Measurements from ENCODE around the gene CCDC127. TPM values are rescaled to one million over a fixed set of nuclear protein-coding genes. Genes with fewer than 3 reads are reported as not detected.

Gene CCDC127
- total and polyA plus RNA-seq, 7 donors, result 4.1 to 11.2 (median 7.0) TPM

DNA sequence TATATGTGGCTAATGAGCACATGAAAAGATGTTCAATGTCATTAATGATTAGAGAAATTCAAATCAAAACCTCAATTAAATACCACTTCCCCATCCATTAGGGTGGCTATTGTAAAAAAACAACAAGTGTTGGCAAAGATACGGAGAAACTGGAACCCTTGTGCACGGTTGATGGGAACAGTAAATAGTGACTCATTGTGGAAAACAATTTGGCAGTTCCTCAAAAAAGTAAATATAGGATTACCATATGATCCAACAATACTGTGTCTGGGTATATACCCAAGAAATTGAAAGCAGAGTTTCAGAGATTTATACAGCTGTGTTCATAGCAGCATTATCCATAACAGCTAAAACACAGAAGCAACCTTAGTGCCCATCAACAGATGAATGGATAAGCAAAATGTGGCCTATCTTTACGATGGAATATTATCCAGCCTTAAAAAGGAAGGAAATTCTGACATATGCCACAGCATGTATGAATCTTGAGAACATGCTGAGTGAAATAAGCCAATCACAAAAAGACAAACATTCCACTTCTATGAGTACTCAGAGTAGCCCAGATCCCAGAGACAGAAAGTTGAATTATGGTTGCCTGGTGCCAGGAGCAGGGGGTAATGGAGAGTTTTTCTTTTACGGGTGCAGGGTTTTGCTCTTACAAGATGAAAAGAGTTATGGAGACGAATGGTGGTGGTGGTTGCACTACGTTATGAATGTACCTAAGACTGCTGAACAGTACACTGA is 68.0 kb downstream of the CCDC127 start:
- TF ChIP-seq, protein P1, sequence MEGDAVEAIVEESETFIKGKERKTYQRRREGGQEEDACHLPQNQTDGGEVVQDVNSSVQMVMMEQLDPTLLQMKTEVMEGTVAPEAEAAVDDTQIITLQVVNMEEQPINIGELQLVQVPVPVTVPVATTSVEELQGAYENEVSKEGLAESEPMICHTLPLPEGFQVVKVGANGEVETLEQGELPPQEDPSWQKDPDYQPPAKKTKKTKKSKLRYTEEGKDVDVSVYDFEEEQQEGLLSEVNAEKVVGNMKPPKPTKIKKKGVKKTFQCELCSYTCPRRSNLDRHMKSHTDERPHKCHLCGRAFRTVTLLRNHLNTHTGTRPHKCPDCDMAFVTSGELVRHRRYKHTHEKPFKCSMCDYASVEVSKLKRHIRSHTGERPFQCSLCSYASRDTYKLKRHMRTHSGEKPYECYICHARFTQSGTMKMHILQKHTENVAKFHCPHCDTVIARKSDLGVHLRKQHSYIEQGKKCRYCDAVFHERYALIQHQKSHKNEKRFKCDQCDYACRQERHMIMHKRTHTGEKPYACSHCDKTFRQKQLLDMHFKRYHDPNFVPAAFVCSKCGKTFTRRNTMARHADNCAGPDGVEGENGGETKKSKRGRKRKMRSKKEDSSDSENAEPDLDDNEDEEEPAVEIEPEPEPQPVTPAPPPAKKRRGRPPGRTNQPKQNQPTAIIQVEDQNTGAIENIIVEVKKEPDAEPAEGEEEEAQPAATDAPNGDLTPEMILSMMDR (IDR thresholded peaks at IDR 0.05), result no peak
- Histone ChIP-seq H3K27me3 (ENCODE audit: insufficient read depth in 3 of 3, low read length in 2 of 3) (no peaks in the 10 kb centered on the region), H3K27ac (no peak overlapping the region), H3K4me3 (no peak overlapping the region), H3K36me3 (ENCODE audit: insufficient read depth in 1 of 2, low read depth in 1 of 2) (no peaks in the 10 kb centered on the region), H3K9me3 (peaks cover 8% of the 10 kb centered on the region), H3K4me1 (no peaks in the 10 kb centered on the region)
- ATAC-seq (no peak), DNase-seq (no peak)
- intact Hi-C loops (cut with DNase I), result no loop called here
- 80 to 82% (median 81%) methylated on average over 6 of the region's 6 CpGs for WGBS, 3 donors

DNA sequence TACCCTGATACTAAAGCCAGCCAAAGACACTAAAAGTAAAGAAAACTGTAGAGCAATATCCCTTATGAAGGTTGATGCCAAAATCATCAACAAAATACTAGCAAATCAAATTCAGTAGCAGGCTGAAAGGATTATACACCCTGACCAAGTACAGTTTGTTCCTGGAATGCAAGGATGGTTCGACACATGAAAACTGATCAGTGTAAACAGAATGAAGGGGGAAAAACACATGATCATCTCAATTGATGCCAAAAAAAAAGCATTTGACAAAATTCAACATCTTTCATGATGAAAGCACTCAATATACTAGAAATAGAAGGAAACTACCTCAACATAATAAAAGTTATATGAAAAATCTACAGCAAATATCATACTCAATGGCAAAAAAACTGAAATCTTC is 70.2 kb downstream of the CCDC127 start:
- 71 to 100% (median 89%) methylated on average over 1 of the region's 1 CpG for WGBS, 3 donors
- no peak for ATAC-seq
- Histone ChIP-seq H3K4me3 (no peak overlapping the region), H3K4me1 (no peaks in the 10 kb centered on the region), H3K9me3 (peaks cover 8% of the 10 kb centered on the region), H3K27ac (no peak overlapping the region), H3K36me3 (ENCODE audit: insufficient read depth in 1 of 2, low read depth in 1 of 2) (no peaks in the 10 kb centered on the region), H3K27me3 (ENCODE audit: insufficient read depth in 3 of 3, low read length in 2 of 3) (no peaks in the 10 kb centered on the region)
- intact Hi-C loops (cut with DNase I), result no loop called here
- no peak for DNase-seq
- TF ChIP-seq, protein P1 (IDR thresholded peaks at IDR 0.05), result no peak

Other genes with a start within 250 kb of the CCDC127 start
- not detected for gene PLEKHG4B, start 126.0 kb downstream of the CCDC127 start, total RNA-seq
- gene PLEKHG4B, start 126.0 kb downstream of the CCDC127 start, polyA plus RNA-seq, result under 1 TPM in 1 of 3 donors, not detected in 2; 0.01 TPM
- 10 to 100 TPM in 1 of 4 donors, 1 to 10 TPM in 3; 1.3 to 13.4 (median 9.0) TPM for gene LRRC14B, start 26.7 kb downstream of the CCDC127 start, total RNA-seq
- gene LRRC14B, start 26.7 kb downstream of the CCDC127 start, polyA plus RNA-seq, result 10 to 100 TPM in 2 of 3 donors, under 1 TPM in 1; 0.42 to 15.5 (median 14.5) TPM
- 100 to 1,000 TPM; 269 to 363 (median 314) TPM for gene SDHA, start 167 bp upstream of the CCDC127 start, total RNA-seq
- gene SDHA, start 167 bp upstream of the CCDC127 start, polyA plus RNA-seq, result 100 to 1,000 TPM; 160 to 205 (median 205) TPM
- gene PDCD6, start 53.5 kb upstream of the CCDC127 start, total RNA-seq, result 10 to 100 TPM; 26.8 to 33.2 (median 31.4) TPM
- 10 to 100 TPM; 36.8 to 92.4 (median 57.3) TPM for gene PDCD6, start 53.5 kb upstream of the CCDC127 start, polyA plus RNA-seq
- 1 to 10 TPM in 2 of 4 donors, under 1 TPM in 2; 0.45 to 7.4 (median 1.2) TPM for gene AHRR, start 103.6 kb upstream of the CCDC127 start, total RNA-seq
- gene AHRR, start 103.6 kb upstream of the CCDC127 start, polyA plus RNA-seq, result under 1 TPM; 0.10 to 0.39 (median 0.13) TPM
- 10 to 100 TPM; 55.8 to 62.7 (median 59.1) TPM for gene EXOC3, start 225.0 kb upstream of the CCDC127 start, total RNA-seq
- gene EXOC3, start 225.0 kb upstream of the CCDC127 start, polyA plus RNA-seq, result 10 to 100 TPM; 38.2 to 63.4 (median 49.4) TPM